IgD-negative memory B cell (primary cell): ENCODE results near the gene EWSR1. TPM values are rescaled to one million over a fixed set of nuclear protein-coding genes. Genes with fewer than 3 reads are reported as not detected.

Experiments
- H3K27ac Mint-ChIP-seq, 3 donors: one replicate each; pipeline ENCODE4 v1.8.0; 2020 to 2022; ENCODE audit warnings: mild to moderate bottlenecking in 3 of 3, mixed read lengths in 3 of 3, moderate library complexity in 1 of 3
- H3K27me3 Mint-ChIP-seq: one replicate; pipeline ENCODE4 v1.8.0; 2021; ENCODE audit warnings: mixed read lengths
- H3K36me3 Mint-ChIP-seq: one replicate; pipeline ENCODE4 v1.8.0; 2020; ENCODE audit warnings: mild to moderate bottlenecking, mixed read lengths
- H3K4me1 Mint-ChIP-seq, 3 donors: one replicate each; pipeline ENCODE4 v1.8.0; 2020 to 2022; ENCODE audit warnings: mixed read lengths in 3 of 3, mild to moderate bottlenecking in 1 of 3
- H3K4me3 Mint-ChIP-seq, 4 donors: one replicate each; pipeline ENCODE4 v1.8.0; 2020 to 2022; ENCODE audit warnings: mild to moderate bottlenecking in 4 of 4, mixed read lengths in 4 of 4, moderate library complexity in 3 of 4
- H3K9me3 Mint-ChIP-seq, 3 donors: one replicate each; pipeline ENCODE4 v1.8.0; 2020 to 2021; ENCODE audit warnings: mixed read lengths in 3 of 3, mild to moderate bottlenecking in 1 of 3
- polyA plus RNA-seq: library from polyadenylated mRNA; unstranded; fragments of 300-500 nt; fragmentation: Illumina TruSeq; gene quantifications from one replicate; pipeline ENCODE4 v1.2.3, GENCODE V29; 2021

The EWSR1 gene
- polyA plus RNA-seq, 1 donor from 2014 or later, result 211 TPM

GRCh38 chr22:29348041-29348440 lies 80.0 kb downstream of the EWSR1 start:
- Mint-ChIP-seq H3K4me3 (no peak overlapping the region), H3K27me3 (no peaks in the 10 kb centered on the region), H3K9me3 (no peaks in the 10 kb centered on the region), H3K4me1 (no peaks in the 10 kb centered on the region), H3K36me3 (peaks cover 4% of the 10 kb centered on the region), H3K27ac (no peak overlapping the region)

GRCh38 chr22:29348956-29349355 lies 80.9 kb downstream of the EWSR1 start:
- no peaks in the 10 kb centered on the region for H3K9me3 Mint-ChIP-seq
- no peak overlapping the region for H3K27ac Mint-ChIP-seq
- H3K36me3 Mint-ChIP-seq, result peaks cover 4% of the 10 kb centered on the region
- no peaks in the 10 kb centered on the region for H3K27me3 Mint-ChIP-seq
- no peaks in the 10 kb centered on the region for H3K4me1 Mint-ChIP-seq
- no peak overlapping the region for H3K4me3 Mint-ChIP-seq

Other genes with a start within 250 kb of the EWSR1 start
- not detected for gene C22orf31, start 206.4 kb upstream of the EWSR1 start, polyA plus RNA-seq
- gene KREMEN1, start 195.2 kb upstream of the EWSR1 start, polyA plus RNA-seq, result not detected
- not detected for gene EMID1, start 62.4 kb upstream of the EWSR1 start, polyA plus RNA-seq
- 9.7 TPM for gene RHBDD3, start 287 bp upstream of the EWSR1 start, polyA plus RNA-seq
- gene GAS2L1, start 38.4 kb downstream of the EWSR1 start, polyA plus RNA-seq, result 0.46 TPM
- not detected for gene RASL10A, start 47.4 kb downstream of the EWSR1 start, polyA plus RNA-seq
- gene AP1B1, start 120.3 kb downstream of the EWSR1 start, polyA plus RNA-seq, result 45.9 TPM
- not detected for gene RFPL1, start 170.3 kb downstream of the EWSR1 start, polyA plus RNA-seq
- gene NEFH, start 211.9 kb downstream of the EWSR1 start, polyA plus RNA-seq, result 0.98 TPM